HepG2 (cell line): ENCODE measurements around the gene CACNA1D. TPM values are rescaled to one million over a fixed set of nuclear protein-coding genes. Genes with fewer than 3 reads are reported as not detected.

Experiments
- HOXA5 ChIP-seq: sonication (generic); formaldehyde crosslinking; IDR thresholded peaks from 2 replicates; pipeline ENCODE4 v1.4.0; 2020; ENCODE audit warnings: missing genetic modification reagents
- KDM5B ChIP-seq: sonication (generic); formaldehyde crosslinking; IDR thresholded peaks from 2 replicates; pipeline ENCODE4 v1.4.0; 2020; ENCODE audit warnings: missing genetic modification reagents, mild to moderate bottlenecking, borderline replicate concordance
- KLF15 ChIP-seq: sonication (generic); formaldehyde crosslinking; IDR thresholded peaks from 2 replicates; pipeline ENCODE4 v1.8.1; 2023; ENCODE audit warnings: borderline replicate concordance, mild to moderate bottlenecking, inconsistent platforms, missing genetic modification reagents, mixed read lengths
- MYNN ChIP-seq: sonication (generic); formaldehyde crosslinking; IDR thresholded peaks from 2 replicates; pipeline ENCODE4 v1.4.0; 2020; ENCODE audit warnings: mild to moderate bottlenecking, low read depth, missing genetic modification reagents
- NONO ChIP-seq, 2 experiments: fragments of 450-650 bp in 1 of 2; sonication (generic) in 1 of 2; formaldehyde crosslinking in 1 of 2; IDR thresholded peaks in 1 of 2; conservative IDR thresholded peaks in 1 of 2; 2 replicates each; pipeline versions ENCODE4 v1.6.1 to v1.8.0; 2017 to 2022; ENCODE audit warnings: mild to moderate bottlenecking in 1 of 2, missing genetic modification reagents in 1 of 2, moderate library complexity in 1 of 2
- NPAS2 ChIP-seq: sonication (generic); formaldehyde crosslinking; IDR thresholded peaks from 2 replicates; pipeline ENCODE4 v1.8.0; 2022; ENCODE audit warnings: mild to moderate bottlenecking, missing genetic modification reagents, borderline replicate concordance
- NR2F1 ChIP-seq, 2 experiments: fragments of 450-650 bp in 1 of 2; formaldehyde crosslinking in 1 of 2; IDR thresholded peaks; 2 replicates each; pipeline versions ENCODE4 v1.5.0 to v1.6.1; 2016 to 2020; ENCODE audit warnings: mild to moderate bottlenecking in 1 of 2, missing compliant biosample characterization in 1 of 2, missing genetic modification reagents in 1 of 2, moderate library complexity in 1 of 2
- PAWR ChIP-seq: sonication (generic); formaldehyde crosslinking; IDR thresholded peaks from 2 replicates; pipeline ENCODE4 v1.4.0; 2020; ENCODE audit warnings: missing genetic modification reagents, mild to moderate bottlenecking, borderline replicate concordance
- SAFB2 ChIP-seq: sonication (generic); formaldehyde crosslinking; IDR thresholded peaks from 2 replicates; pipeline ENCODE4 v1.5.1; 2020; ENCODE audit warnings: missing genetic modification reagents, low read depth, mild to moderate bottlenecking, borderline replicate concordance
- ZNF207 ChIP-seq: fragments of 450-650 bp; IDR thresholded peaks from 2 replicates; pipeline ENCODE4 v1.6.1; 2016; ENCODE audit warnings: antibody characterized with exemption, borderline replicate concordance
- ZNF24 ChIP-seq: fragments of 450-650 bp; IDR thresholded peaks from 2 replicates; pipeline ENCODE4 v1.6.1; 2017; ENCODE audit warnings: antibody characterized with exemption, mild to moderate bottlenecking
- ZNF607 ChIP-seq: sonication (generic); formaldehyde crosslinking; IDR thresholded peaks from 2 replicates; pipeline ENCODE4 v1.5.1; 2020; ENCODE audit warnings: missing genetic modification reagents, mild to moderate bottlenecking, borderline replicate concordance
- ZNF777 ChIP-seq: sonication (generic); formaldehyde crosslinking; IDR thresholded peaks from 2 replicates; pipeline ENCODE4 v1.4.0; 2020; ENCODE audit warnings: missing genetic modification reagents
- ZSCAN12 ChIP-seq: sonication (generic); formaldehyde crosslinking; IDR thresholded peaks from 2 replicates; pipeline ENCODE4 v1.9.0; 2021; ENCODE audit warnings: mild to moderate bottlenecking, missing genetic modification reagents
- polyA plus RNA-seq, 8 experiments: library from polyadenylated mRNA; depleted of rRNA in 3 of 8; stranded (reverse) in 7 of 8; unstranded in 1 of 8; fragments of >200 nt; fragmentation: Illumina TruSeq in 4 of 8; extraction: Trizol in 4 of 8; gene quantifications; 2 replicates each; pipeline versions ENCODE4 v1.2.1 to v1.2.3, GENCODE V29; 2011 to 2016; ENCODE audit warnings: low read depth in 4 of 8, missing spikeins in 1 of 8, mixed read lengths in 1 of 8; ENCODE audit not compliant: insufficient read depth in 1 of 8
- total RNA-seq, 5 experiments: library from RNA; depleted of rRNA; stranded (reverse); fragments of >200 nt; fragmentation: Illumina TruSeq; extraction: Trizol; gene quantifications; 2 replicates each; pipeline ENCODE4 v1.2.3, GENCODE V29; 2016; ENCODE audit warnings: low read depth in 1 of 5
- TF ChIP-seq, protein P1 (sequence below): sonication (generic); formaldehyde crosslinking; conservative IDR thresholded peaks from 2 replicates; pipeline ENCODE4 v1.8.1; 2023; ENCODE audit warnings: missing genetic modification reagents
- TF ChIP-seq, protein P2 (sequence below): sonication (generic); formaldehyde crosslinking; IDR thresholded peaks from 2 replicates; pipeline ENCODE4 v1.8.0; 2022; ENCODE audit warnings: missing genetic modification reagents, mild to moderate bottlenecking, borderline replicate concordance
- TF ChIP-seq, protein P3 (sequence below): sonication (generic); formaldehyde crosslinking; IDR thresholded peaks from 2 replicates; pipeline ENCODE4 v1.5.0; 2020; ENCODE audit warnings: missing genetic modification reagents
- TF ChIP-seq, protein P4 (sequence below): conservative IDR thresholded peaks from 2 replicates; pipeline ENCODE4 v1.6.1; 2018; ENCODE audit warnings: missing genetic modification reagents
- TF ChIP-seq, protein P5 (sequence below): sonication (generic); formaldehyde crosslinking; IDR thresholded peaks from 2 replicates; pipeline ENCODE4 v1.4.0; 2020; ENCODE audit warnings: missing genetic modification reagents

The CACNA1D gene
- total and polyA plus RNA-seq, 2 of the 13 experiments (the other 11 are each of a cell fraction or from before 2014, with no cell fraction given), result 0.26 to 0.38 TPM

DNA sequence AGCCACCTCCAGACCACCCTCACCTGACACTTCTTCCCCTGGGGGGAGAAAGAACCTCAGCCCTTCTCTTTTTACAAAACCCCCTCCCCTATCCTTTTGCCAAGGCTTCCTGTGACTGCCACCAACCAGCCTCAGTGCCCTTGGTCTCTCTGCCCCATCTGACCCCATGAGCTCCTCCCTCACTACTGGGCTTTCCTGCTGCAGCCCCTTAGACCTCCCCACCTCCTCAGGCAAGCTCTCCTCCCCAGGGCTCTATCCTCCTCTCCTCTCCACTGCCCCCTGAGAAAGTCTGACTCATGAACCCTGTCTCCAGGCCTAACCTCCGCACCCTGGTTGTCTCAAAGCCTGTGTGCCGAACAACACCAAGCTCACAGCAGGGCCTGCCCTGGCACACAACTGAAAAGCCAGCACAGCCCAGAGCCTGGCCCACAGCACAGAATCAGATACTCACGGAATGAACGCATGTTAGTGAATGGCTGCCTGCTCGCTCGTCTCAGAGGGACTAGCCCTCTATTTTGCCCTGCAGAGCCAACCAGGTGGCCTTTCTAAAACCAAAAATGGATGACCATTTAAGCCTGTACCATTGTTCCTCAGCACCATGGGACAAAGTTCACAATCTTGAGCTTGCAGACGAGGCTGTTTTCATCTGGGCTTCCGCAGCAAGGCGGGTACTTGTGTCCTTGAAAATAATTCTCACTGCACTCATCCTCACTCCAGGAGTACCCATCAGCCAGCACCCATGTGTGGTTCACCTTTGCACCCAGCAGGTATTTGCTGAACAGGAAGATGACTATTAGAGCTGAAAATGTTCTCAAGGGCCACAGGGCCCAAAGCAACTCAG, 350.1 kb downstream of the CACNA1D start (continued):
- TF ChIP-seq PAWR, result no peak
- TF ChIP-seq, protein P1, sequence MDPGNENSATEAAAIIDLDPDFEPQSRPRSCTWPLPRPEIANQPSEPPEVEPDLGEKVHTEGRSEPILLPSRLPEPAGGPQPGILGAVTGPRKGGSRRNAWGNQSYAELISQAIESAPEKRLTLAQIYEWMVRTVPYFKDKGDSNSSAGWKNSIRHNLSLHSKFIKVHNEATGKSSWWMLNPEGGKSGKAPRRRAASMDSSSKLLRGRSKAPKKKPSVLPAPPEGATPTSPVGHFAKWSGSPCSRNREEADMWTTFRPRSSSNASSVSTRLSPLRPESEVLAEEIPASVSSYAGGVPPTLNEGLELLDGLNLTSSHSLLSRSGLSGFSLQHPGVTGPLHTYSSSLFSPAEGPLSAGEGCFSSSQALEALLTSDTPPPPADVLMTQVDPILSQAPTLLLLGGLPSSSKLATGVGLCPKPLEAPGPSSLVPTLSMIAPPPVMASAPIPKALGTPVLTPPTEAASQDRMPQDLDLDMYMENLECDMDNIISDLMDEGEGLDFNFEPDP (CRISPR knock-in tag), result no peak
- TF ChIP-seq, protein P2, sequence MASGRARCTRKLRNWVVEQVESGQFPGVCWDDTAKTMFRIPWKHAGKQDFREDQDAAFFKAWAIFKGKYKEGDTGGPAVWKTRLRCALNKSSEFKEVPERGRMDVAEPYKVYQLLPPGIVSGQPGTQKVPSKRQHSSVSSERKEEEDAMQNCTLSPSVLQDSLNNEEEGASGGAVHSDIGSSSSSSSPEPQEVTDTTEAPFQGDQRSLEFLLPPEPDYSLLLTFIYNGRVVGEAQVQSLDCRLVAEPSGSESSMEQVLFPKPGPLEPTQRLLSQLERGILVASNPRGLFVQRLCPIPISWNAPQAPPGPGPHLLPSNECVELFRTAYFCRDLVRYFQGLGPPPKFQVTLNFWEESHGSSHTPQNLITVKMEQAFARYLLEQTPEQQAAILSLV (CRISPR knock-in tag), result no peak
- no peak for TF ChIP-seq ZNF607 (CRISPR knock-in tag)
- TF ChIP-seq, protein P3, sequence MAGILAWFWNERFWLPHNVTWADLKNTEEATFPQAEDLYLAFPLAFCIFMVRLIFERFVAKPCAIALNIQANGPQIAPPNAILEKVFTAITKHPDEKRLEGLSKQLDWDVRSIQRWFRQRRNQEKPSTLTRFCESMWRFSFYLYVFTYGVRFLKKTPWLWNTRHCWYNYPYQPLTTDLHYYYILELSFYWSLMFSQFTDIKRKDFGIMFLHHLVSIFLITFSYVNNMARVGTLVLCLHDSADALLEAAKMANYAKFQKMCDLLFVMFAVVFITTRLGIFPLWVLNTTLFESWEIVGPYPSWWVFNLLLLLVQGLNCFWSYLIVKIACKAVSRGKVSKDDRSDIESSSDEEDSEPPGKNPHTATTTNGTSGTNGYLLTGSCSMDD, result no peak
- no peak for TF ChIP-seq NPAS2
- TF ChIP-seq HOXA5 (CRISPR knock-in tag), result no peak; the same call in 1 of the 2 replicates
- no peak for TF ChIP-seq NONO (IDR thresholded peaks at IDR 0.05)
- no peak; the same call in none of the 2 replicates for TF ChIP-seq NONO (CRISPR knock-in tag; conservative IDR thresholded peaks at IDR 0.05)
- no peak for TF ChIP-seq ZNF207
- no peak for TF ChIP-seq ZNF777 (CRISPR knock-in tag)
- TF ChIP-seq KDM5B (CRISPR knock-in tag), result no peak
- TF ChIP-seq, protein P4, sequence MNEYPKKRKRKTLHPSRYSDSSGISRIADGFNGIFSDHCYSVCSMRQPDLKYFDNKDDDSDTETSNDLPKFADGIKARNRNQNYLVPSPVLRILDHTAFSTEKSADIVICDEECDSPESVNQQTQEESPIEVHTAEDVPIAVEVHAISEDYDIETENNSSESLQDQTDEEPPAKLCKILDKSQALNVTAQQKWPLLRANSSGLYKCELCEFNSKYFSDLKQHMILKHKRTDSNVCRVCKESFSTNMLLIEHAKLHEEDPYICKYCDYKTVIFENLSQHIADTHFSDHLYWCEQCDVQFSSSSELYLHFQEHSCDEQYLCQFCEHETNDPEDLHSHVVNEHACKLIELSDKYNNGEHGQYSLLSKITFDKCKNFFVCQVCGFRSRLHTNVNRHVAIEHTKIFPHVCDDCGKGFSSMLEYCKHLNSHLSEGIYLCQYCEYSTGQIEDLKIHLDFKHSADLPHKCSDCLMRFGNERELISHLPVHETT (CRISPR knock-in tag), result no peak
- TF ChIP-seq SAFB2 (CRISPR knock-in tag), result no peak
- no peak for TF ChIP-seq MYNN
- TF ChIP-seq NR2F1 (CRISPR knock-in tag; IDR thresholded peaks at IDR 0.05), result peak in 1 of 2 experiments; percentile 42; a peak in 1 of 4 replicates
- no peak for TF ChIP-seq KLF15 (CRISPR knock-in tag)
- TF ChIP-seq, protein P5, sequence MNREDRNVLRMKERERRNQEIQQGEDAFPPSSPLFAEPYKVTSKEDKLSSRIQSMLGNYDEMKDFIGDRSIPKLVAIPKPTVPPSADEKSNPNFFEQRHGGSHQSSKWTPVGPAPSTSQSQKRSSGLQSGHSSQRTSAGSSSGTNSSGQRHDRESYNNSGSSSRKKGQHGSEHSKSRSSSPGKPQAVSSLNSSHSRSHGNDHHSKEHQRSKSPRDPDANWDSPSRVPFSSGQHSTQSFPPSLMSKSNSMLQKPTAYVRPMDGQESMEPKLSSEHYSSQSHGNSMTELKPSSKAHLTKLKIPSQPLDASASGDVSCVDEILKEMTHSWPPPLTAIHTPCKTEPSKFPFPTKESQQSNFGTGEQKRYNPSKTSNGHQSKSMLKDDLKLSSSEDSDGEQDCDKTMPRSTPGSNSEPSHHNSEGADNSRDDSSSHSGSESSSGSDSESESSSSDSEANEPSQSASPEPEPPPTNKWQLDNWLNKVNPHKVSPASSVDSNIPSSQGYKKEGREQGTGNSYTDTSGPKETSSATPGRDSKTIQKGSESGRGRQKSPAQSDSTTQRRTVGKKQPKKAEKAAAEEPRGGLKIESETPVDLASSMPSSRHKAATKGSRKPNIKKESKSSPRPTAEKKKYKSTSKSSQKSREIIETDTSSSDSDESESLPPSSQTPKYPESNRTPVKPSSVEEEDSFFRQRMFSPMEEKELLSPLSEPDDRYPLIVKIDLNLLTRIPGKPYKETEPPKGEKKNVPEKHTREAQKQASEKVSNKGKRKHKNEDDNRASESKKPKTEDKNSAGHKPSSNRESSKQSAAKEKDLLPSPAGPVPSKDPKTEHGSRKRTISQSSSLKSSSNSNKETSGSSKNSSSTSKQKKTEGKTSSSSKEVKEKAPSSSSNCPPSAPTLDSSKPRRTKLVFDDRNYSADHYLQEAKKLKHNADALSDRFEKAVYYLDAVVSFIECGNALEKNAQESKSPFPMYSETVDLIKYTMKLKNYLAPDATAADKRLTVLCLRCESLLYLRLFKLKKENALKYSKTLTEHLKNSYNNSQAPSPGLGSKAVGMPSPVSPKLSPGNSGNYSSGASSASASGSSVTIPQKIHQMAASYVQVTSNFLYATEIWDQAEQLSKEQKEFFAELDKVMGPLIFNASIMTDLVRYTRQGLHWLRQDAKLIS (CRISPR knock-in tag), result no peak; the same call in none of the 2 replicates
- no peak for TF ChIP-seq ZNF24
- TF ChIP-seq ZSCAN12 (CRISPR knock-in tag), result no peak
